Progenitor cell of endocrine pancreas (in vitro differentiated cells): ENCODE data around the gene NPR3. TPM values are rescaled to one million over a fixed set of nuclear protein-coding genes. Genes with fewer than 3 reads are reported as not detected.
"Not testable (repeated sequence)": the region's sequence is repeated elsewhere in the genome, so short reads cannot be mapped to it uniquely, and the experiment has no call there.

Experiments
- DNase-seq: peaks from one replicate; pipeline ENCODE4 v3.0.0; 2021; ENCODE audit warnings: low spot score; ENCODE audit not compliant: unreplicated experiment
- H3K27ac Mint-ChIP-seq: 2 replicates; pipeline ENCODE4 v1.8.0; 2021; ENCODE audit warnings: mild to moderate bottlenecking, moderate library complexity, mixed read lengths
- H3K27me3 Mint-ChIP-seq: 2 replicates; pipeline ENCODE4 v1.8.0; 2021; ENCODE audit warnings: mixed read lengths
- H3K36me3 Mint-ChIP-seq: 2 replicates; pipeline ENCODE4 v1.8.0; 2022; ENCODE audit warnings: mixed read lengths; ENCODE audit not compliant: insufficient read depth
- H3K4me1 Mint-ChIP-seq: 2 replicates; pipeline ENCODE4 v1.8.0; 2021; ENCODE audit warnings: low read depth, mixed read lengths
- H3K4me3 Mint-ChIP-seq: 2 replicates; pipeline ENCODE4 v1.8.0; 2021; ENCODE audit warnings: low read depth, mild to moderate bottlenecking, moderate library complexity, mixed read lengths
- H3K9me3 Mint-ChIP-seq: 2 replicates; pipeline ENCODE4 v1.8.0; 2021; ENCODE audit warnings: low read depth, mixed read lengths
- CTCF ChIP-seq: fragments of 200-600 bp; sonication (generic); IDR thresholded peaks from one replicate; pipeline ENCODE4 v1.5.0; 2021; ENCODE audit warnings: antibody characterized with exemption, mild to moderate bottlenecking; ENCODE audit not compliant: unreplicated experiment
- total RNA-seq: library from RNA; stranded (reverse); gene quantifications from 2 replicates; pipeline ENCODE4 v1.2.1, GENCODE V29; 2021

The NPR3 gene
- total RNA-seq, 1 donor from 2014 or later, result 1.0 TPM

DNA sequence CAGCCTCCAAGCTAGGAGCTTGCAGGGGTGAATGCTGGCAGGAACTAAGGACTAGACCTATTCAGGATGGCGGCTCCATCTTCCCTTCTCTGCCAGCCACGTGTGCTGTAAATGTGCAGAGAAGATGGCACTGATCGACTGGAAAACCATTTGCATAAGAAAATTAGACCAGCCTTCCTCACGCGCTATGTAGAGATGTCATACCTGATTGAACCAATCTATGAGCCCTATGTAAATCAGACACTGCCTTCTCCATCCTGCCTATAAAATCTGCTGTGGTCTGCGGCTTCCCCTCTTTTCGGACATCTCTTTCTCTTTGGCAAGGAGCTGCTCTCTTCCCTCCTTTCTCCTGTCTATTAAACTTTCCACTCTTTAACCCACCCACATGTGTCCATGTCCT, 91.6 kb downstream of the NPR3 start:
- no peaks in the 10 kb centered on the region for H3K4me1 Mint-ChIP-seq
- peaks cover 6% of the 10 kb centered on the region for H3K9me3 Mint-ChIP-seq
- no peak overlapping the region for H3K4me3 Mint-ChIP-seq
- no peak for TF ChIP-seq CTCF
- no peak overlapping the region for H3K27ac Mint-ChIP-seq
- no peaks in the 10 kb centered on the region for H3K27me3 Mint-ChIP-seq
- DNase-seq, result no peak
- no peaks in the 10 kb centered on the region for H3K36me3 Mint-ChIP-seq

- Mint-ChIP-seq H3K9me3 (peaks cover 6% of the 10 kb centered on the region), H3K27ac (no peak overlapping the region), H3K36me3 (no peaks in the 10 kb centered on the region), H3K4me3 (no peak overlapping the region), H3K27me3 (no peaks in the 10 kb centered on the region), H3K4me1 (no peaks in the 10 kb centered on the region)
- TF ChIP-seq CTCF, result no peak
- DNase-seq, result no peak
These were observed 92.5 kb downstream of the NPR3 start for GRCh38 chr5:32803656-32804055.

DNA sequence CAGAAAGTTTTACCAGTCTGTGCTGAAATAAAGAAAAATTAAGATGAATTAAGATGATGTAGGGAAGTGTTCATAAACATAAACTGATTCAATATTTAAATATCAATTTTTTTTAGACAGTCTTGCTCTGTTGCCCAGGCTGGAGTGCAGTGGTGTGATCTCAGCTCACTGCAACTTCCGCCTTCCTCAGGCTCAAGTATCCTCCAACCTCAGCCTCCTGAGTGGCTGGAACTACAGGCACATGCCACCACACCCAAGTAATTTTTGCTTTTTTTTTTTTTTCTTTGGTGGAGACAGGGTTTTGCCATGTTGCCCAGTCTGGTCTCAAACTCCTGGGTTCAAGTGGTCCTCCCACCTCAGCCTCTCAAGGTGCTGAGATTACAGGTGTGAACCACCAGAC, 94.3 kb downstream of the NPR3 start:
- not testable (repeated sequence) for H3K27ac Mint-ChIP-seq, H3K27me3 Mint-ChIP-seq, H3K36me3 Mint-ChIP-seq, DNase-seq, H3K4me3 Mint-ChIP-seq, H3K4me1 Mint-ChIP-seq, H3K9me3 Mint-ChIP-seq

DNA sequence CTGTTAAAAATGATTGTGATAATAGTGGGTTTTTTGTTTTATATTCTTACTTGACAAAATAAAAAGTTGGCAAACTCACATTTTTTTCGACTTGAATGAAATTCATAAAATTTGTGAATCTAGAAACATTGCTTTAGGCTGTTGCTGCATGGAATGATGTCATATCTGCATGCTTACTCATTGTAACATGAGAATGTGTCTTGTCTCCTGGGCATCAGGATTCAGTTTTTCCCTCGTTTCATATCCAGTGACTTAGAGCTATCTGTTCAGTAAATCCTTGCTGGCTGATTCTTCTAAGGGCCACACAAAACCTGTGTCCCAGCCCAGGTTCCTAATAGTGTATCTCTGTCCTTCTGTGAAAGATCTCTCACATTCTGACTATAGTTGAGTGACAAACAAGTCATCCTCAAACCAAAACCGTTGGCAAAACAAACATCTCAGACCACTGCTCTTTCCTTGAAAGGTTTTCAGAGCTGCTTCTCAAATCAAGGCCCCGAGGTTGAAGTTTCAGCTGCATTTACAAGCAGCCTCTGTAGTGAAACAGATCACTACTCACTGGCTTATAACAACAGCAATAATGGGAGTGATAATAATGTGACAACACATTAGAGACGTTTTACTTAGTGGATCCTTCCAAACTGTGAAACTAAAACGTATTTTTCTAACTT, 95.0 kb downstream of the NPR3 start:
- peaks cover 4% of the 10 kb centered on the region for H3K9me3 Mint-ChIP-seq
- H3K36me3 Mint-ChIP-seq, result no peaks in the 10 kb centered on the region
- no peak for DNase-seq
- TF ChIP-seq CTCF, result no peak
- no peaks in the 10 kb centered on the region for H3K4me1 Mint-ChIP-seq
- H3K27ac Mint-ChIP-seq, result no peak overlapping the region
- no peaks in the 10 kb centered on the region for H3K27me3 Mint-ChIP-seq
- H3K4me3 Mint-ChIP-seq, result no peak overlapping the region

GRCh38 chr5:32808783-32809182, 97.7 kb downstream of the NPR3 start:
- TF ChIP-seq CTCF, result no peak
- H3K4me1 Mint-ChIP-seq, result no peaks in the 10 kb centered on the region
- H3K36me3 Mint-ChIP-seq, result no peaks in the 10 kb centered on the region
- H3K27ac Mint-ChIP-seq, result no peak overlapping the region
- H3K27me3 Mint-ChIP-seq, result no peaks in the 10 kb centered on the region
- no peak overlapping the region for H3K4me3 Mint-ChIP-seq
- DNase-seq, result no peak
- no peaks in the 10 kb centered on the region for H3K9me3 Mint-ChIP-seq

GRCh38 chr5:32810804-32811203, 99.7 kb downstream of the NPR3 start:
- no peak for TF ChIP-seq CTCF
- Mint-ChIP-seq H3K4me1 (no peaks in the 10 kb centered on the region), H3K4me3 (no peak overlapping the region), H3K27me3 (no peaks in the 10 kb centered on the region), H3K27ac (no peak overlapping the region), H3K9me3 (no peaks in the 10 kb centered on the region), H3K36me3 (no peaks in the 10 kb centered on the region)
- DNase-seq, result no peak
